ENCODE results near the gene LRRC9.
A peak's percentile ranks its signal among the peaks of the same experiment; 100 is the strongest.

The LRRC9 gene

DNA sequence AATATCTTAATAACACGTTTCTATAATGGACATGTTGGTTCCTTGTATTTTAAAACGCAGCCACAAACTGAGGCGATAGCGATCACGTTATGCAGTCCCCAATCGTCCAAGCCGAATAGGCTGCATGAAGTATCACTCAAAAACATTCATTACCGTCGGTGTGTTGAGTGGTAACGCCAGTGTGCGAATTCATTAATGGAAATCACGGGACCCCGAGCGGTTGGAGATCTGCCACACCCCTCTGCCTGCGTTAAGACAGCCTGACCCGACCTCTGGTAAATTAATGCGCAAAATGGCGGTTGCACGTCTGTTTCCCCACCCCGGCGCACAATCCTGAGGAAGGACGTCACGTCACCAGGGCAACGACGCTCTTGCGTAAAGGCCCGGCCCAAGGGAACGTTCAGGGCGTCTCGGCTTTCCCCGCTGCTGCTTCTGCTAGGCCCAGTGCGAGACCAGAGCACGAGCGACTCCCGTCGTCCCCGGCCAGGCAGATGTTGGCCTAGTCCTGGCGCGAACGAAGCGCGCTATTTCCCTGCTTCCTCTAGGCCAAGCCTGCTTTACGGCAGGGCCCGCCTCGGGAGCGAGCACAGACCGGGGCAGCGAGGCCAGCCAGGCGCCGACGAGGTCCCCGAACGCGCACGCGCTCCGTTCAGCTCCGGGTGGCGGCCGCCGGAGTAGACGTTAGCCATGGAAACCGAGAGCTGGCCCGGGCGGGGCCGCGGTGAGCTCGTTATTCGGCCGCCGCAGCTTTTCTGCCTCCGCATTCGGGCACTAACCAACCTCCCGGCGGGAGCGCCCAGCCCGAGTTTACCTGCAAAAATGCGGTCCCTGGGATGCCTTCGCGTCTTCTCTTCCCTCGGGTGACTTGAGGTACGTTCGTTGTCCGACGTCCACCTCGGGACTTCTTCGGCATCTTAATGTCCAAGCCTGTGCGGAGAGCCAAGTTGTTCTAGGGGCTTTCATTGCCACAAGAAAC is 171.9 kb downstream of the LRRC9 start, which contains the start of gene PCNX4:
Gene PCNX4, plus strand, starts transcription at position 374 of the 976 bp plus-strand sequence. CDS start 15,716 bp downstream, outside the sequence.
- DNase-seq (ENCODE audit: low read depth): peak; percentile 98
- H3K4me3 ChIP-seq (ENCODE audit: low read depth, low read length): peak within 1 kb of the TSS; percentile 66
- in situ Hi-C loops (cut with HindIII; ENCODE audit: low sequenced_read_pairs): no loop called here
- TF ChIP-seq, protein P1, sequence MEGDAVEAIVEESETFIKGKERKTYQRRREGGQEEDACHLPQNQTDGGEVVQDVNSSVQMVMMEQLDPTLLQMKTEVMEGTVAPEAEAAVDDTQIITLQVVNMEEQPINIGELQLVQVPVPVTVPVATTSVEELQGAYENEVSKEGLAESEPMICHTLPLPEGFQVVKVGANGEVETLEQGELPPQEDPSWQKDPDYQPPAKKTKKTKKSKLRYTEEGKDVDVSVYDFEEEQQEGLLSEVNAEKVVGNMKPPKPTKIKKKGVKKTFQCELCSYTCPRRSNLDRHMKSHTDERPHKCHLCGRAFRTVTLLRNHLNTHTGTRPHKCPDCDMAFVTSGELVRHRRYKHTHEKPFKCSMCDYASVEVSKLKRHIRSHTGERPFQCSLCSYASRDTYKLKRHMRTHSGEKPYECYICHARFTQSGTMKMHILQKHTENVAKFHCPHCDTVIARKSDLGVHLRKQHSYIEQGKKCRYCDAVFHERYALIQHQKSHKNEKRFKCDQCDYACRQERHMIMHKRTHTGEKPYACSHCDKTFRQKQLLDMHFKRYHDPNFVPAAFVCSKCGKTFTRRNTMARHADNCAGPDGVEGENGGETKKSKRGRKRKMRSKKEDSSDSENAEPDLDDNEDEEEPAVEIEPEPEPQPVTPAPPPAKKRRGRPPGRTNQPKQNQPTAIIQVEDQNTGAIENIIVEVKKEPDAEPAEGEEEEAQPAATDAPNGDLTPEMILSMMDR (IDR thresholded peaks at IDR 0.05; ENCODE audit: low read depth, low read length, missing control alignments): no peak

DNA sequence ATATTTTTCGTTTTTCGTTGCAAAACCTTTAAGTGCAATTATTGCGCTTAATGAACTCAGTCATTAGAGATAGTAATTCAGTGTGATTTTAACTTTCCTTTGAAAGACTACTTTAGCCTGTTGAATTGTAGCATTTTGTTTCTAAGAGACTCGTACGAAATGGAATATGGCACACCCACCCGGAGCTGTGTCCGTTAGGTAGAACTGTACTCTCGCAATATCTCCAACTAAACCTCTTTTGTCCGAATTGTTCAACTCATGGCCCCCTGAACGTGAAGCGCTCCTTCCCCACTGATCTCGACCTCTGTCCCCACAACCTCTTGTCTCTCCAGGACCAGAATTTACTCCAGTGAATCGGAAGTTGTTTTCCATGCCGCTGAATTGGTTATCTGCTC is 172.6 kb downstream of the LRRC9 start:
- peak overlapping the region; percentile 66 for H3K4me3 ChIP-seq (ENCODE audit: low read depth, low read length)
- DNase-seq (ENCODE audit: low read depth): no peak
- TF ChIP-seq, protein P1 (IDR thresholded peaks at IDR 0.05; ENCODE audit: low read depth, low read length, missing control alignments): no peak
- in situ Hi-C loops (cut with HindIII; ENCODE audit: low sequenced_read_pairs): no loop called here

DNA sequence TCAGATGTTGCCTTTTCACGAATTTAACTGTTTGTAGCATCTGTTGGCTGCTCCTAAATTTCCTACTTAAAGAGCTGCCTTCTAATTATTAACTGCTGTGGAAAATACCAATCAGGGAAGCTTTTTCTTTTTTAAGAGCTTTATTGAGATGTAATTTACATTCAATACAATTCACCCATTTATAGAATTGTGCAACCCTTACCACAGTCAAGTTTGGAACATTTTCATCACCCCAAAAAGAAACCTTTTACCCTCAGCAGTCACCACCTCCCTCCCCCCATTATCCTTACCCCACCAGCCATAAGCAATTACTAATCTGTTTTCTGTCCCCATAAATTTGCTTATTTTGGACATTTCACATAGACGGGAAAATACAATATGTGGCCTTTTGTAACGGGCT is 173.1 kb downstream of the LRRC9 start:
- TF ChIP-seq, protein P1 (IDR thresholded peaks at IDR 0.05; ENCODE audit: low read depth, low read length, missing control alignments): no peak
- H3K4me3 ChIP-seq (ENCODE audit: low read depth, low read length): peak overlapping the region; percentile 66
- no peak for DNase-seq (ENCODE audit: low read depth)
- in situ Hi-C loops (cut with HindIII; ENCODE audit: low sequenced_read_pairs): no loop called here

DNA sequence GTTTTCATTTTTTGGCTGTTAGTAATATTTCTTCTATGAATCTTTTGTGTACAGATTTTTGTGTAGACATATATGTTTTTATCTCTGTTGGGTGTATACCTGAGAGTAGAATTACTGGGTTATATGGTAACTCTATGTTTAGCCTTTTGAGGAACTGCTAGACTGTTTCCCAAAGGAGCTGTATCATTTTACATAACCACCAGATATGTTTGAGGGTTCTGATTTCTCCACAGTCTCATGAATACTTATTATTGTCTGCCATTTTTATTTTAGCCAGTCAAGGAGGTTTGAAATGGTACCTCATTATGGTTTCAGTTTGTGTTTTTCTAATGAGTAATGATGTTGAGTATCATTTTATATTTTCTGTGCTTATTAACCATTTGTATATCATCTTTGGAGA is 173.7 kb downstream of the LRRC9 start:
- TF ChIP-seq, protein P1 (IDR thresholded peaks at IDR 0.05; ENCODE audit: low read depth, low read length, missing control alignments): no peak
- no peak for DNase-seq (ENCODE audit: low read depth)
- H3K4me3 ChIP-seq (ENCODE audit: low read depth, low read length): peak overlapping the region; percentile 66
- in situ Hi-C loops (cut with HindIII; ENCODE audit: low sequenced_read_pairs): no loop called here

DNA sequence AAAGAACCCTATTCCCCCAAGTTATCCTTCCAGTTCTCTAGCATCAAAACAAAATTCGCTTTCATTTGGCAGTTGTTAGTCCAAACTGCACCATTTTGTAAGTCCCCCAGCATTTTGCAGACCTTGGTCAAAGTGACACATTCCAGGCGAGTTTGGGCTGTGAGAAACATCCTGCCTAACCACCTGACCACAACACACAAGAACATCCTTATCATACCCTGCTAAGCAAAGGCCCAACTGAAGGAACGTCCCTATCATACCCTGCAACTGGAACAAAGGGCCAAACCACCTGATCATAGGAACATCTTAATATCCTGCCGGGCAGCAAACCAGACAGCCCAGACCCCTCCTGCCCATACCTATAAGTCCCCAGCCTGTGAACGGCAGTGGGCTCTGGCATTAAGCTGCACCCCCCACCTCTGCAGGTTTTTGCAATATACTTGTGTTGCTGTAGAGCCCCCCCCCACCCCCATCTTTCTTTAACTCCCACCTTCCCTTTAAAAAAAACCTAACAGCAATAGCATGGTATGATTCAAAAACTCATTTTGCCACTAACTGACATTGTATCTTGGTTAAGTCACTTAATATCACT is 174.5 kb downstream of the LRRC9 start:
- in situ Hi-C loops (cut with HindIII; ENCODE audit: low sequenced_read_pairs): no loop called here
- TF ChIP-seq, protein P1 (IDR thresholded peaks at IDR 0.05; ENCODE audit: low read depth, low read length, missing control alignments): no peak
- no peak for DNase-seq (ENCODE audit: low read depth)
- peak overlapping the region; percentile 66 for H3K4me3 ChIP-seq (ENCODE audit: low read depth, low read length)

DNA sequence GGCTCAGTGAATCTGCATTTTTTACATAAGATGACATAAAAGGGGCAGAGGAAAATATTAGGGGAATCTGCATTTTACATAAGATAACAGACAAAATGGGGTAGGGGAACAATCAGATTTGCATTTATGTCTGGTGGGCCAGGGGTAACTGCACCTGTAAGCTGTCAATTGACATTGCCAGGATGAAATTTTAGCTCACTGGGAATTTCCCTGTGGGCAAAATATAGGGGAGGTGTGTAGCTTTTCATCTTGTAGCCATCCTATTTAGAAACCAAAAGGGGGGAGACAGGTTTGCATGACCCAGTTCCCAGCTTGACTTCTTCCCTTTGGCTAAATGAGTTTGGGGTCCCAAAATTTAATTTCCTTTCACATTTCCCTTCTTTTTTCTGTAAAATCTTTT is 175.3 kb downstream of the LRRC9 start:
- TF ChIP-seq, protein P1 (IDR thresholded peaks at IDR 0.05; ENCODE audit: low read depth, low read length, missing control alignments): no peak
- in situ Hi-C loops (cut with HindIII; ENCODE audit: low sequenced_read_pairs): no loop called here
- DNase-seq (ENCODE audit: low read depth): no peak
- H3K4me3 ChIP-seq (ENCODE audit: low read depth, low read length): no peak overlapping the region

Data from astrocyte of the cerebellum (primary cell).